B cell (primary cell): ENCODE results near the gene PODNL1. TPM values are rescaled to one million over a fixed set of nuclear protein-coding genes. Genes with fewer than 3 reads are reported as not detected.
A peak's percentile ranks its signal among the peaks of the same experiment; 100 is the strongest.

Source experiments
- ATAC-seq: fragments of 200-7000 bp; cut with Tn5 transposase; one replicate; pipeline ENCODE4 v1.10.0; 2021; ENCODE audit warnings: low read depth, mild to moderate bottlenecking, moderate number of reproducible peaks, moderate library complexity
- CTCF ChIA-PET: fragments of 350-600 bp; sonication (Branson Sonifier 250); formaldehyde crosslinking; loops from one replicate; lab custom pipeline; 2021; ENCODE audit warnings: antibody characterized with exemption, inconsistent platforms; lab: Charles Lee
- POLR2A ChIA-PET: fragments of 350-600 bp; sonication (Branson Sonifier 250); formaldehyde crosslinking; loops from one replicate; lab custom pipeline; 2021; ENCODE audit warnings: antibody characterized with exemption; lab: Charles Lee
- DNase-seq: peaks from one replicate; pipeline ENCODE4 v3.0.0; 2013
- H2AFZ ChIP-seq: 2 replicates; pipeline ENCODE4 v1.6.1; 2012; ENCODE audit warnings: mild to moderate bottlenecking, low read depth, low read length; ENCODE audit not compliant: insufficient read depth, poor library complexity, severe bottlenecking
- H3K27ac ChIP-seq, 2 donors: 1 replicate in 1 of 2; 2 replicates in 1 of 2; pipeline ENCODE4 v1.5.1; 2012 to 2013; ENCODE audit warnings: low read length in 2 of 2, mild to moderate bottlenecking in 2 of 2, moderate library complexity in 1 of 2
- H3K27me3 ChIP-seq, 4 experiments: fragments of 200-600 bp in 1 of 4; sonication (generic) in 1 of 4; replicated peaks in 1 of 4; 1 replicate in 2 of 4; 2 replicates in 2 of 4; pipeline versions ENCODE4 v1.6.1 to v1.7.0; 2013 to 2016; ENCODE audit warnings: low read length in 3 of 4, mild to moderate bottlenecking in 2 of 4, mixed read lengths in 1 of 4, moderate library complexity in 1 of 4; ENCODE audit not compliant: insufficient read depth in 4 of 4, control insufficient read depth in 3 of 4; ENCODE audit errors: control extremely low read depth in 1 of 4
- H3K36me3 ChIP-seq, 2 experiments: replicated peaks in 1 of 2; 1 replicate in 1 of 2; 2 replicates in 1 of 2; pipeline versions ENCODE4 v1.6.1 to v1.7.1; 2013; ENCODE audit warnings: low read length in 1 of 2; ENCODE audit not compliant: insufficient read depth in 2 of 2, control insufficient read depth in 1 of 2; ENCODE audit errors: control extremely low read depth in 1 of 2, extremely low read depth in 1 of 2
- H3K4me1 ChIP-seq, 2 donors: fragments of 200-600 bp in 1 of 2; sonication (generic) in 1 of 2; 1 replicate in 1 of 2; 2 replicates in 1 of 2; pipeline versions ENCODE4 v1.5.1 to v1.6.1; 2013 to 2017; ENCODE audit warnings: low read length in 2 of 2; ENCODE audit not compliant: control insufficient read depth in 2 of 2, insufficient read depth in 2 of 2
- H3K4me2 ChIP-seq: replicated peaks from 2 replicates; pipeline ENCODE3; 2012; ENCODE audit warnings: mild to moderate bottlenecking, low read depth, low read length; ENCODE audit not compliant: poor library complexity, severe bottlenecking
- H3K4me3 ChIP-seq, 5 experiments: fragments of 200-600 bp in 1 of 5; sonication (generic) in 1 of 5; 1 replicate in 3 of 5; 2 replicates in 2 of 5; pipeline versions ENCODE4 v1.5.1 to v1.7.0; 2011 to 2016; ENCODE audit warnings: low read length in 4 of 5, mild to moderate bottlenecking in 4 of 5, low read depth in 2 of 5, control low read depth in 1 of 5, moderate library complexity in 1 of 5; ENCODE audit not compliant: insufficient read depth in 1 of 5; ENCODE audit errors: control extremely low read depth in 1 of 5, extremely low read depth in 1 of 5
- H3K79me2 ChIP-seq: fragments of 200-600 bp; sonication (generic); one replicate; pipeline ENCODE4 v1.6.0; 2016; ENCODE audit warnings: low read length; ENCODE audit not compliant: control insufficient read depth, insufficient read depth
- H3K9ac ChIP-seq: fragments of 200-600 bp; sonication (generic); 2 replicates; pipeline ENCODE4 v1.6.1; 2017; ENCODE audit warnings: mild to moderate bottlenecking, low read length, moderate library complexity
- H3K9me3 ChIP-seq, 3 donors: one replicate each; pipeline versions ENCODE4 v1.6.1 to v1.7.1; 2013; ENCODE audit warnings: low read length in 2 of 3; ENCODE audit not compliant: control insufficient read depth in 2 of 3, insufficient read depth in 1 of 3; ENCODE audit errors: control extremely low read depth in 1 of 3
- H4K20me1 ChIP-seq: 2 replicates; pipeline ENCODE4 v1.6.0; 2012; ENCODE audit warnings: mild to moderate bottlenecking, low read length; ENCODE audit not compliant: insufficient read depth, control insufficient read depth, poor library complexity, severe bottlenecking
- H3K27ac Mint-ChIP-seq: one replicate; pipeline ENCODE4 v1.8.0; 2021; ENCODE audit warnings: mixed read lengths
- H3K27me3 Mint-ChIP-seq: one replicate; pipeline ENCODE4 v1.8.0; 2021; ENCODE audit warnings: mixed read lengths
- H3K4me1 Mint-ChIP-seq: one replicate; pipeline ENCODE4 v1.8.0; 2021; ENCODE audit warnings: mixed read lengths
- H3K4me3 Mint-ChIP-seq: one replicate; pipeline ENCODE4 v1.8.0; 2021; ENCODE audit warnings: mixed read lengths
- H3K9me3 Mint-ChIP-seq: one replicate; pipeline ENCODE4 v1.8.0; 2022; ENCODE audit warnings: mixed read lengths; ENCODE audit not compliant: insufficient read depth
- CTCF ChIP-seq: fragments of 200-600 bp; IDR thresholded peaks from one replicate; pipeline ENCODE4 v1.8.0; 2022; ENCODE audit warnings: antibody characterized with exemption, mild to moderate bottlenecking
- EZH2 ChIP-seq: IDR thresholded peaks from 2 replicates; pipeline ENCODE4 v1.6.1; 2012; ENCODE audit warnings: borderline replicate concordance, low read depth, mild to moderate bottlenecking, moderate library complexity, low read length; ENCODE audit not compliant: insufficient read depth, poor library complexity, severe bottlenecking
- WGBS: methylation state at CpG from one replicate; pipeline ENCODE4 v1.1.5; 2013; ENCODE audit warnings: missing lambda C conversion rate; ENCODE audit not compliant: insufficient coverage; 5-methylcytosine and 5-hydroxymethylcytosine counted together
- intact Hi-C: fragments of 100-400 bp; cut with micrococcal nuclease; formaldehyde crosslinking; loops from one replicate; pipeline ENCODE4 v1.10.0; 2022
- polyA plus RNA-seq: library from polyadenylated mRNA; depleted of rRNA; stranded (reverse); fragments of >200 nt; gene quantifications from 2 replicates; pipeline ENCODE4 v1.2.3, GENCODE V29; 2012
- total RNA-seq, 2 donors: library from RNA; stranded (reverse); fragments of 120-200 nt in 1 of 2; gene quantifications; 1 replicate in 1 of 2; 2 replicates in 1 of 2; pipeline versions ENCODE4 v1.2.3 to v1.2.4, GENCODE V29; 2013 to 2022

PODNL1 gene
- total and polyA plus RNA-seq, 2 donors (not counting 1 experiment from before 2014, with no cell fraction given) = not detected

- peak; percentile 59 for DNase-seq
- H3K27ac ChIP-seq = no peak overlapping the region
- H3K4me3 ChIP-seq = no peak overlapping the region
- no peaks in the 10 kb centered on the region for H3K9me3 ChIP-seq
- TF ChIP-seq CTCF (peak; percentile 52), EZH2 (no peak)
- CTCF ChIA-PET = interaction anchor here (0.6 to 3.6 kb wide), 13 partner anchors 102 to 174 kb away, joined by 3 to 19 read pairs (median 3); partner anchors contain the start of genes IL27RA and MISP3
- H4K20me1 ChIP-seq = no peaks in the 10 kb centered on the region
- no peaks in the 10 kb centered on the region for H3K36me3 ChIP-seq
- peaks cover 12% of the 10 kb centered on the region for H3K79me2 ChIP-seq
- peak overlapping the region; percentile 15 for H3K27ac Mint-ChIP-seq
- H3K27me3 Mint-ChIP-seq = no peaks in the 10 kb centered on the region
- no peak overlapping the region for H2AFZ ChIP-seq
- WGBS = 51% methylated on average over 4 of the region's 4 CpGs
- POLR2A ChIA-PET = interaction anchor here (1.0 kb wide), 1 partner anchor 129 kb away, joined by 6 read pairs; the partner anchor contains the start of gene IL27RA
- H3K9ac ChIP-seq = no peak overlapping the region
- intact Hi-C loops = loop anchor here (1.0 kb wide), 1 partner anchor 140 kb away; no protein-coding TSS in a partner anchor
- no peak for ATAC-seq
- no peak overlapping the region for H3K4me3 Mint-ChIP-seq
- no peaks in the 10 kb centered on the region for H3K27me3 ChIP-seq
- H3K4me2 ChIP-seq = no peak overlapping the region
- H3K4me1 ChIP-seq = peaks cover 9 to 13% of the 10 kb centered on the region in 2 donors
- H3K4me1 Mint-ChIP-seq = peaks cover 13% of the 10 kb centered on the region
- no peaks in the 10 kb centered on the region for H3K9me3 Mint-ChIP-seq
Observed at GRCh38 chr19:13902993-13903555, 35.1 kb downstream of the PODNL1 start.

GRCh38 chr19:13899912-13900584 is 38.2 kb downstream of the PODNL1 start:
- Mint-ChIP-seq H3K9me3 (no peaks in the 10 kb centered on the region), H3K4me1 (no peaks in the 10 kb centered on the region), H3K27me3 (no peaks in the 10 kb centered on the region), H3K4me3 (no peak overlapping the region), H3K27ac (no peak overlapping the region)
- H3K27ac ChIP-seq = no peak overlapping the region
- H2AFZ ChIP-seq = no peak overlapping the region
- no peaks in the 10 kb centered on the region for H3K9me3 ChIP-seq
- 100% methylated on average over 3 of the region's 5 CpGs for WGBS
- no peaks in the 10 kb centered on the region for H3K79me2 ChIP-seq
- H3K4me2 ChIP-seq = no peak overlapping the region
- no peak overlapping the region for H3K4me3 ChIP-seq
- H3K27me3 ChIP-seq = no peaks in the 10 kb centered on the region
- no peak for ATAC-seq
- H3K4me1 ChIP-seq = no peaks in the 10 kb centered on the region
- no peaks in the 10 kb centered on the region for H3K36me3 ChIP-seq
- POLR2A ChIA-PET = no interaction called here
- DNase-seq = no peak
- CTCF ChIA-PET = interaction anchor here (0.6 kb wide), 1 partner anchor 992 kb away, joined by 3 read pairs; no protein-coding TSS in a partner anchor
- no peak overlapping the region for H3K9ac ChIP-seq
- TF ChIP-seq CTCF (no peak), EZH2 (no peak)
- no peaks in the 10 kb centered on the region for H4K20me1 ChIP-seq
- intact Hi-C loops = no loop called here
